ENCODE measurements around the gene SPAST.
"Not testable (repeated sequence)": the region's sequence is repeated elsewhere in the genome, so short reads cannot be mapped to it uniquely, and the experiment has no call there.

Gene SPAST

GRCh38 chr2:32063310-32064020 lies at the start of gene SPAST:
Gene SPAST, plus strand, starts transcription at chr2:32063556. Its CDS starts 276 bp downstream, at chr2:32063832.
- peak; percentile 61 to 99 (median 94) for DNase-seq

- DNase-seq, result not testable (repeated sequence)
These were observed 44.4 kb upstream of the SPAST start for GRCh38 chr2:32018789-32019482.

- DNase-seq, result not testable (repeated sequence)
These were observed 29.0 kb upstream of the SPAST start for GRCh38 chr2:32034198-32034887.

GRCh38 chr2:32039447-32040219 lies 23.7 kb upstream of the SPAST start, which contains the start of gene DPY30:
Gene DPY30, minus strand, starts transcription at chr2:32039805. Its CDS starts 349 bp downstream, at chr2:32039456.
- peak; percentile 49 to 95 (median 86) for DNase-seq

- DNase-seq, result no peak
These were observed 19.8 kb upstream of the SPAST start for GRCh38 chr2:32043561-32043960.

- no peak for DNase-seq
These were observed 11.4 kb upstream of the SPAST start for GRCh38 chr2:32051836-32052439.

GRCh38 chr2:32054583-32054982 lies 8.8 kb upstream of the SPAST start:
- not testable (repeated sequence) for DNase-seq

GRCh38 chr2:32058130-32058529 lies 5.2 kb upstream of the SPAST start:
- DNase-seq, result no peak

GRCh38 chr2:32060266-32060665 lies 3.1 kb upstream of the SPAST start:
- DNase-seq, result no peak

- no peak for DNase-seq
These were observed 1.9 kb upstream of the SPAST start for GRCh38 chr2:32061430-32061829.

GRCh38 chr2:32061973-32062861 lies 1.1 kb upstream of the SPAST start:
- DNase-seq, result peak in 22 of 51 donors; percentile 0 to 40 (median 5)

- DNase-seq, result peak in 19 of 51 donors; percentile 7 to 75 (median 34)
These were observed 755 bp downstream of the SPAST start for GRCh38 chr2:32064021-32064601.

- no peak for DNase-seq
These were observed 1.4 kb downstream of the SPAST start for GRCh38 chr2:32064713-32065112.

- no peak for DNase-seq
These were observed 4.2 kb downstream of the SPAST start for GRCh38 chr2:32067549-32067948.

GRCh38 chr2:32074134-32074506 lies 10.8 kb downstream of the SPAST start:
- no peak for DNase-seq

- no peak for DNase-seq
These were observed 32.3 kb downstream of the SPAST start for GRCh38 chr2:32095671-32096070.

- no peak for DNase-seq
These were observed 44.8 kb downstream of the SPAST start for GRCh38 chr2:32108111-32108510.

- no peak for DNase-seq
These were observed 54.7 kb downstream of the SPAST start for GRCh38 chr2:32118055-32118454.

GRCh38 chr2:32119161-32119560 lies 55.8 kb downstream of the SPAST start:
- no peak for DNase-seq

GRCh38 chr2:32124660-32125059 lies 61.3 kb downstream of the SPAST start:
- no peak for DNase-seq

Measured in hypothalamus (tissue), 51 donors.